Measurements from ENCODE around the gene SSX2IP. TPM values are rescaled to one million over a fixed set of nuclear protein-coding genes. Genes with fewer than 3 reads are reported as not detected.

The SSX2IP gene
- total and polyA plus RNA-seq, 2 experiments from 2014 or later, result 26.5 to 38.0 TPM

DNA sequence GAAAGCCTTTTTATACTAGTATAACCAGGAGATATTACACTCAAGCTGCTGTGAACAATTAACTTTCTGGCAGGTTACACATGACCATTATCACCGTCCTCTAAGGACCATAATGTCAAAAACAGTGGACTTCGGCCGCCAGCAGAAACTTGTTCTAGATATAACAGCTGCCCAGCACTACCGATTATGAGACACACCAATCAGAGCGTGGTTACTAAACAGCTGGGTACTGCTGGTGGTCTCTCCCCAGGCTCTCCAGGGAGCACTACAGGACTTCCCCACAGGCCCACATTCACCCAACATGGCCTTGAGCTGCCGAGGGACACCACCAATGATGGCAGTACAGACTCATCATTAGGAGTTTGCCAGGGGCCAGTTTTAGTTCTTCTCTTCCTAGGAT is 58.1 kb downstream of the SSX2IP start:
- DNase-seq (ENCODE audit: low spot score), result no peak

DNA sequence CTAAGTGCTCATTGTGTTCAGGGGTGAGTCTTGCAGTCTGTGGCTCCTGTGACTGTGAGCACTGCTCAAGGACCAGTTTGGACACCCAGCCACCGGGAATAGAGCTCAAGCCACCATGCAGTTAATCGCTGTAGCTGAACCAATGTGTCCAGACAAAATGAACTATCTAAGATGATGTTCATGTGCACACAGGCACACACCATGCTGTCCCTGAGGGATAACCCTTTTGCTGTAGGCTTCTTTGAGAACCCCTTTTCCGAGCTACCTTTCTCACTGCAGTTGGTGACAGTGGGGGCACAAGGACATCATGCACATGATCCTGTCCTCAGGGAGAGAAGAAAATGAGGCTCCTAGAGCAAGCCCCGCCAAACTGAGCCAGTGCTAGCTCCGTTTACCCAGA is 65.4 kb downstream of the SSX2IP start:
- H3K4me3 ChIP-seq, result no peak overlapping the region
- no peaks in the 10 kb centered on the region for H3K9me3 ChIP-seq (ENCODE audit: low read depth)
- no peaks in the 10 kb centered on the region for H3K79me2 ChIP-seq
- peaks cover 1% of the 10 kb centered on the region for H3K4me1 ChIP-seq (ENCODE audit: insufficient read depth)
- H3K27ac ChIP-seq, result no peak overlapping the region
- H3K27me3 ChIP-seq, result no peaks in the 10 kb centered on the region
- no peaks in the 10 kb centered on the region for H3K36me3 ChIP-seq (replicated peaks; ENCODE audit: insufficient read depth, low read depth)
- H4K20me1 ChIP-seq (ENCODE audit: insufficient read depth, poor library complexity, severe bottlenecking), result no peaks in the 10 kb centered on the region
- no peaks in the 10 kb centered on the region for H3K9me2 ChIP-seq (replicated peaks; ENCODE audit: insufficient read depth)
- no peak overlapping the region for H2AFZ ChIP-seq
- WGBS (ENCODE audit: low lambda C conversion rate, missing lambda C conversion rate), result 92% methylated on average over 5 of the region's 5 CpGs
- TF ChIP-seq, protein P1, sequence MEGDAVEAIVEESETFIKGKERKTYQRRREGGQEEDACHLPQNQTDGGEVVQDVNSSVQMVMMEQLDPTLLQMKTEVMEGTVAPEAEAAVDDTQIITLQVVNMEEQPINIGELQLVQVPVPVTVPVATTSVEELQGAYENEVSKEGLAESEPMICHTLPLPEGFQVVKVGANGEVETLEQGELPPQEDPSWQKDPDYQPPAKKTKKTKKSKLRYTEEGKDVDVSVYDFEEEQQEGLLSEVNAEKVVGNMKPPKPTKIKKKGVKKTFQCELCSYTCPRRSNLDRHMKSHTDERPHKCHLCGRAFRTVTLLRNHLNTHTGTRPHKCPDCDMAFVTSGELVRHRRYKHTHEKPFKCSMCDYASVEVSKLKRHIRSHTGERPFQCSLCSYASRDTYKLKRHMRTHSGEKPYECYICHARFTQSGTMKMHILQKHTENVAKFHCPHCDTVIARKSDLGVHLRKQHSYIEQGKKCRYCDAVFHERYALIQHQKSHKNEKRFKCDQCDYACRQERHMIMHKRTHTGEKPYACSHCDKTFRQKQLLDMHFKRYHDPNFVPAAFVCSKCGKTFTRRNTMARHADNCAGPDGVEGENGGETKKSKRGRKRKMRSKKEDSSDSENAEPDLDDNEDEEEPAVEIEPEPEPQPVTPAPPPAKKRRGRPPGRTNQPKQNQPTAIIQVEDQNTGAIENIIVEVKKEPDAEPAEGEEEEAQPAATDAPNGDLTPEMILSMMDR (IDR thresholded peaks at IDR 0.05; ENCODE audit: poor library complexity), result no peak
- H3K4me2 ChIP-seq, result no peak overlapping the region
- no peak for DNase-seq (ENCODE audit: low spot score)

More for the DNA sequence above, 58.1 kb downstream of the SSX2IP start:
- Histone ChIP-seq H3K9me2 (replicated peaks; ENCODE audit: insufficient read depth) (no peaks in the 10 kb centered on the region), H4K20me1 (ENCODE audit: insufficient read depth, poor library complexity, severe bottlenecking) (no peaks in the 10 kb centered on the region), H3K79me2 (no peaks in the 10 kb centered on the region), H2AFZ (no peak overlapping the region), H3K9me3 (ENCODE audit: low read depth) (no peaks in the 10 kb centered on the region), H3K36me3 (replicated peaks; ENCODE audit: insufficient read depth, low read depth) (no peaks in the 10 kb centered on the region), H3K27ac (peak overlapping the region; percentile 81), H3K4me3 (no peak overlapping the region), H3K4me1 (ENCODE audit: insufficient read depth) (peaks cover 17% of the 10 kb centered on the region), H3K4me2 (peak overlapping the region; percentile 29), H3K27me3 (no peaks in the 10 kb centered on the region)
- TF ChIP-seq, protein P1 (IDR thresholded peaks at IDR 0.05; ENCODE audit: poor library complexity), result no peak
- TF ChIP-seq EZH2 (IDR thresholded peaks at IDR 0.05; ENCODE audit: borderline replicate concordance) (no peak), EZH2phosphoT487 (IDR thresholded peaks at IDR 0.05; ENCODE audit: low read depth, severe bottlenecking, unreplicated experiment) (no peak)
- 73% methylated on average over 6 of the region's 6 CpGs for WGBS (ENCODE audit: low lambda C conversion rate, missing lambda C conversion rate)

DNA sequence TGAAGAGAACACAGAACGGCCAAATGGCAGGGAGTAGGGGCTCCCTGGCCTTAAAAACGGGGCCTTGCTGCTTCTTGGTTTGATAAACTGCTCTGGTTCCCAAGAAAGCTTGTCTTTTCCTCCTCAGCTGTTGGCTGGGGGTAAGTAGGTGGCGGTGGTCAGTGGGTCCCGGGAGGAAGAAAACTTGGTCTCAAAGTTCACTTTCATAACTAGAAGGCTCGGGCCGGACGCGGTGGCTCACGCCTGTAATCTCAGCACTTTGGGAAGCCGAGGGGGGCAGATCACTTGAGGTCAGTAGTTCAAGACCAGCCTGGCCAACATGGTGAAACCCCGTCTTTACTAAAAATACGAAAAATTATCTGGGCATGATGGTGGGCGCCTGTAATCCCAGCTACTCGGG is 68.7 kb downstream of the SSX2IP start:
- TF ChIP-seq, protein P1 (IDR thresholded peaks at IDR 0.05; ENCODE audit: poor library complexity), result no peak
- no peak for TF ChIP-seq EZH2 (IDR thresholded peaks at IDR 0.05; ENCODE audit: borderline replicate concordance)
- TF ChIP-seq EZH2phosphoT487 (IDR thresholded peaks at IDR 0.05; ENCODE audit: low read depth, severe bottlenecking, unreplicated experiment), result no peak
- Histone ChIP-seq H4K20me1 (ENCODE audit: insufficient read depth, poor library complexity, severe bottlenecking) (no peaks in the 10 kb centered on the region), H3K27ac (no peak overlapping the region), H3K9me3 (ENCODE audit: low read depth) (no peaks in the 10 kb centered on the region), H3K4me3 (no peak overlapping the region), H3K9me2 (replicated peaks; ENCODE audit: insufficient read depth) (no peaks in the 10 kb centered on the region), H2AFZ (no peak overlapping the region), H3K27me3 (no peaks in the 10 kb centered on the region), H3K36me3 (replicated peaks; ENCODE audit: insufficient read depth, low read depth) (no peaks in the 10 kb centered on the region), H3K4me2 (no peak overlapping the region), H3K4me1 (ENCODE audit: insufficient read depth) (peaks cover 8% of the 10 kb centered on the region), H3K79me2 (no peaks in the 10 kb centered on the region)
- WGBS (ENCODE audit: low lambda C conversion rate, missing lambda C conversion rate), result 92% methylated on average over 14 of the region's 14 CpGs
- DNase-seq (ENCODE audit: low spot score), result no peak

Data from hepatocyte (in vitro differentiated cells).